ENCODE results near the gene COL6A1. TPM values are rescaled to one million over a fixed set of nuclear protein-coding genes. Genes with fewer than 3 reads are reported as not detected.
A peak's percentile ranks its signal among the peaks of the same experiment; 100 is the strongest.

The COL6A1 gene
- total RNA-seq, 1 experiment from 2014 or later: 193 TPM

DNA sequence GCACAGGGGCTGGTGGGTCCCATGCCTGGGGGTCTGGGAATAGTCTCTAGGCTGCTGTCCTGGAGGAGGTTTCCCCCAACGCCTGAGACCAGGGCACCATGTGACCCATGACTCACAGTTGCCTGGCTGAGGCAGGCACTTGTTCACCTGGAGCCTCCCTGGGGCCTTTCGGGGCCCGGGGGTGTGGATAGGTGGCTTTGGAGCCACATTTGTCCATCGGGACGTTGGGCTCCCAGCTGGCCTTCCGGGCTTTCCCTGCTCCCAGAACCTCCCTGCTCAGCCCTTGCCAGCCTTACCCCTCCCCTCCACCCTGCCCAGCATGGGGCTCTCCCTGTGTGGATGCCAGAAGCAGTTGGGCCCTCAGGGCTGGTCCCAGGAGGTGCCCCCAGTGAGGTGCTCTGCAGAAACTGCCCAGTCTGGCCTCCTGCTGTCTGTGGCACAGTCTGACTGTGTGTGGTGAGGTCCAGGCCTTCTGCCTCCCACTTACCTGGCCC, 14.2 kb downstream of the COL6A1 start:
- Histone ChIP-seq H2BK15ac (ENCODE audit: low read depth, low read length) (no peak overlapping the region), H3K56ac (ENCODE audit: insufficient read length, low read depth, low read length) (no peak overlapping the region), H3K27me3 (ENCODE audit: insufficient read depth, low read length) (no peaks in the 10 kb centered on the region), H3K79me2 (ENCODE audit: insufficient read depth, low read length) (no peaks in the 10 kb centered on the region), H3K9me3 (ENCODE audit: control insufficient read depth, low read depth, low read length) (no peaks in the 10 kb centered on the region), H4K20me1 (ENCODE audit: control insufficient read depth, insufficient read depth, insufficient read length) (no peaks in the 10 kb centered on the region), H2AK5ac (ENCODE audit: insufficient read length, low read length) (no peak overlapping the region), H3K4ac (ENCODE audit: low read depth, low read length) (no peak overlapping the region), H2BK20ac (ENCODE audit: low read depth, low read length, poor library complexity, severe bottlenecking) (no peak overlapping the region), H3K23ac (ENCODE audit: insufficient read length, low read depth, low read length) (no peak overlapping the region), H3T11ph (ENCODE audit: low read length) (no peak overlapping the region), H3K27ac (ENCODE audit: insufficient read length, low read depth, low read length) (no peak overlapping the region), H3K14ac (ENCODE audit: insufficient read depth, low read length) (no peak overlapping the region), H3K79me1 (ENCODE audit: insufficient read depth, low read depth, low read length, poor library complexity, severe bottlenecking) (no peaks in the 10 kb centered on the region), H3K18ac (ENCODE audit: insufficient read length, low read depth, low read length) (no peak overlapping the region), H3K9ac (ENCODE audit: extremely low read depth, insufficient read length, low read length) (no peak overlapping the region), H2BK5ac (ENCODE audit: insufficient read length, low read length) (no peak overlapping the region), H4K5ac (ENCODE audit: insufficient read length, low read depth, low read length) (no peak overlapping the region), H4K91ac (ENCODE audit: insufficient read length, low read depth, low read length) (no peak overlapping the region), H3K4me1 (ENCODE audit: insufficient read depth, low read length) (no peaks in the 10 kb centered on the region), H2BK12ac (ENCODE audit: insufficient read length, low read depth, low read length) (no peak overlapping the region), H3K4me2 (ENCODE audit: insufficient read depth, insufficient read length, low read length) (no peak overlapping the region), H2AFZ (ENCODE audit: low read length) (no peak overlapping the region), H4K8ac (replicated peaks; ENCODE audit: insufficient read length, low read depth, low read length) (no peak overlapping the region), H2BK120ac (ENCODE audit: low read depth, low read length, poor library complexity, severe bottlenecking) (no peak overlapping the region), H3K23me2 (ENCODE audit: insufficient read length, low read depth, low read length, poor library complexity, severe bottlenecking) (no peaks in the 10 kb centered on the region)
- Mint-ChIP-seq H3K36me3 (ENCODE audit: insufficient read depth in 1 of 3, low read depth in 3 of 3) (peaks cover 13 to 36% (median 13%) of the 10 kb centered on the region in 3 experiments; a peak in 6 of 7 replicates), H3K9me3 (no peaks in the 10 kb centered on the region), H3K27me3 (ENCODE audit: low read depth) (no peaks in the 10 kb centered on the region), H3K4me3 (no peak overlapping the region), H3K4me1 (no peaks in the 10 kb centered on the region), H3K27ac (peak overlapping the region in 2 of 3 experiments; percentile 64 to 88; a peak in 3 of 7 replicates)
- WGBS (ENCODE audit: extremely low coverage, insufficient read length, low lambda C conversion rate): no CpG with 5 or more reads among the region's 6 CpGs
- TF ChIP-seq CTCF (conservative IDR thresholded peaks at IDR 0.05): no peak
- DNase-seq: peak; percentile 22
